ENCODE data around the gene STOX2. TPM values are rescaled to one million over a fixed set of nuclear protein-coding genes. Genes with fewer than 3 reads are reported as not detected.

The STOX2 gene
- total and polyA plus RNA-seq, 3 experiments from 2014 or later, result not detected

GRCh38 chr4:184016759-184017668 lies 111.9 kb downstream of the STOX2 start:
- Mint-ChIP-seq H3K4me1 (no peaks in the 10 kb centered on the region), H3K9me3 (peaks cover 0 to 3% (median 0%) of the 10 kb centered on the region in 5 donors), H3K36me3 (no peaks in the 10 kb centered on the region), H3K27ac (no peak overlapping the region), H3K4me3 (no peak overlapping the region), H3K27me3 (peaks cover 6 to 18% of the 10 kb centered on the region in 2 donors)
- no peak for DNase-seq
- no peaks in the 10 kb centered on the region for H3K9me3 ChIP-seq (ENCODE audit: low read length)
- no peaks in the 10 kb centered on the region for H3K27me3 ChIP-seq (ENCODE audit: insufficient read depth, low read length, poor library complexity, severe bottlenecking)
- no peaks in the 10 kb centered on the region for H3K4me1 ChIP-seq (ENCODE audit: insufficient read depth, low read length)
- POLR2A ChIA-PET, result no interaction called here
- H3K27ac ChIP-seq (ENCODE audit: low read depth, low read length), result no peak overlapping the region
- no peaks in the 10 kb centered on the region for H3K36me3 ChIP-seq (ENCODE audit: insufficient read depth, low read length)
- H3K4me3 ChIP-seq (ENCODE audit: low read length), result no peak overlapping the region
- CTCF ChIA-PET, result interaction anchor here (1.0 kb wide), 1 partner anchor 10 kb away, joined by 3 read pairs; no protein-coding TSS in a partner anchor

- Histone ChIP-seq H3K27me3 (ENCODE audit: insufficient read depth, low read length, poor library complexity, severe bottlenecking) (no peaks in the 10 kb centered on the region), H3K4me1 (ENCODE audit: insufficient read depth, low read length) (no peaks in the 10 kb centered on the region), H3K36me3 (ENCODE audit: insufficient read depth, low read length) (no peaks in the 10 kb centered on the region), H3K27ac (ENCODE audit: low read depth, low read length) (no peak overlapping the region), H3K4me3 (ENCODE audit: low read length) (no peak overlapping the region), H3K9me3 (ENCODE audit: low read length) (no peaks in the 10 kb centered on the region)
- CTCF ChIA-PET, result no interaction called here
- no peak overlapping the region for H3K4me3 Mint-ChIP-seq
- no peaks in the 10 kb centered on the region for H3K36me3 Mint-ChIP-seq
- POLR2A ChIA-PET, result no interaction called here
- no peaks in the 10 kb centered on the region for H3K4me1 Mint-ChIP-seq
- H3K27me3 Mint-ChIP-seq, result peaks cover 9 to 25% of the 10 kb centered on the region in 2 donors
- DNase-seq, result no peak
- no peaks in the 10 kb centered on the region for H3K9me3 Mint-ChIP-seq
- no peak overlapping the region for H3K27ac Mint-ChIP-seq
These were observed 114.0 kb downstream of the STOX2 start for GRCh38 chr4:184019076-184019475.

GRCh38 chr4:184019667-184020623 lies 114.8 kb downstream of the STOX2 start:
- peak overlapping the region in 1 of 8 donors; percentile 61 for H3K27ac Mint-ChIP-seq
- ChIA-PET POLR2A (no interaction called here), CTCF (no interaction called here)
- no peak for DNase-seq
- H3K27me3 ChIP-seq (ENCODE audit: insufficient read depth, low read length, poor library complexity, severe bottlenecking), result no peaks in the 10 kb centered on the region
- H3K4me1 Mint-ChIP-seq, result no peaks in the 10 kb centered on the region
- no peak overlapping the region for H3K27ac ChIP-seq (ENCODE audit: low read depth, low read length)
- H3K36me3 ChIP-seq (ENCODE audit: insufficient read depth, low read length), result no peaks in the 10 kb centered on the region
- no peaks in the 10 kb centered on the region for H3K36me3 Mint-ChIP-seq
- H3K9me3 Mint-ChIP-seq, result no peaks in the 10 kb centered on the region
- H3K4me3 Mint-ChIP-seq, result no peak overlapping the region
- no peaks in the 10 kb centered on the region for H3K4me1 ChIP-seq (ENCODE audit: insufficient read depth, low read length)
- no peak overlapping the region for H3K4me3 ChIP-seq (ENCODE audit: low read length)
- no peaks in the 10 kb centered on the region for H3K9me3 ChIP-seq (ENCODE audit: low read length)
- H3K27me3 Mint-ChIP-seq, result peaks cover 9 to 25% of the 10 kb centered on the region in 2 donors

GRCh38 chr4:184021389-184021788 lies 116.3 kb downstream of the STOX2 start:
- H3K27ac Mint-ChIP-seq, result no peak overlapping the region

GRCh38 chr4:184022679-184023383 lies 117.7 kb downstream of the STOX2 start:
- no peak overlapping the region for H3K27ac ChIP-seq (ENCODE audit: low read depth, low read length)
- H3K4me1 ChIP-seq (ENCODE audit: insufficient read depth, low read length), result no peaks in the 10 kb centered on the region
- no peak for DNase-seq
- Mint-ChIP-seq H3K4me3 (no peak overlapping the region), H3K36me3 (no peaks in the 10 kb centered on the region), H3K4me1 (peaks cover 5 to 7% (median 6%) of the 10 kb centered on the region in 3 donors), H3K27me3 (peaks cover 7 to 19% of the 10 kb centered on the region in 2 donors), H3K9me3 (no peaks in the 10 kb centered on the region), H3K27ac (no peak overlapping the region)
- no peak overlapping the region for H3K4me3 ChIP-seq (ENCODE audit: low read length)
- H3K36me3 ChIP-seq (ENCODE audit: insufficient read depth, low read length), result no peaks in the 10 kb centered on the region
- H3K9me3 ChIP-seq (ENCODE audit: low read length), result no peaks in the 10 kb centered on the region
- no peaks in the 10 kb centered on the region for H3K27me3 ChIP-seq (ENCODE audit: insufficient read depth, low read length, poor library complexity, severe bottlenecking)
- POLR2A ChIA-PET, result no interaction called here
- CTCF ChIA-PET, result no interaction called here

More at GRCh38 chr4:184021389-184021788, 116.3 kb downstream of the STOX2 start:
- Histone ChIP-seq H3K9me3 (ENCODE audit: low read length) (no peaks in the 10 kb centered on the region), H3K27ac (ENCODE audit: low read depth, low read length) (no peak overlapping the region), H3K4me1 (ENCODE audit: insufficient read depth, low read length) (no peaks in the 10 kb centered on the region), H3K36me3 (ENCODE audit: insufficient read depth, low read length) (no peaks in the 10 kb centered on the region), H3K27me3 (ENCODE audit: insufficient read depth, low read length, poor library complexity, severe bottlenecking) (no peaks in the 10 kb centered on the region), H3K4me3 (ENCODE audit: low read length) (no peak overlapping the region)
- Mint-ChIP-seq H3K4me3 (no peak overlapping the region), H3K36me3 (no peaks in the 10 kb centered on the region), H3K27me3 (peaks cover 7 to 22% of the 10 kb centered on the region in 2 donors), H3K9me3 (no peaks in the 10 kb centered on the region), H3K4me1 (no peaks in the 10 kb centered on the region)
- POLR2A ChIA-PET, result no interaction called here
- DNase-seq, result no peak
- CTCF ChIA-PET, result no interaction called here

GRCh38 chr4:184024637-184025036 lies 119.5 kb downstream of the STOX2 start:
- Histone ChIP-seq H3K27ac (ENCODE audit: low read depth, low read length) (no peak overlapping the region), H3K9me3 (ENCODE audit: low read length) (no peaks in the 10 kb centered on the region), H3K36me3 (ENCODE audit: insufficient read depth, low read length) (no peaks in the 10 kb centered on the region), H3K4me3 (ENCODE audit: low read length) (no peak overlapping the region), H3K27me3 (ENCODE audit: insufficient read depth, low read length, poor library complexity, severe bottlenecking) (no peaks in the 10 kb centered on the region), H3K4me1 (ENCODE audit: insufficient read depth, low read length) (peaks cover 12% of the 10 kb centered on the region)
- no peak for DNase-seq
- ChIA-PET POLR2A (no interaction called here), CTCF (no interaction called here)
- Mint-ChIP-seq H3K4me3 (no peak overlapping the region), H3K27me3 (peaks cover 8 to 19% of the 10 kb centered on the region in 2 donors), H3K27ac (no peak overlapping the region), H3K9me3 (no peaks in the 10 kb centered on the region), H3K4me1 (peaks cover 22 to 24% (median 23%) of the 10 kb centered on the region in 3 donors), H3K36me3 (no peaks in the 10 kb centered on the region)

- Mint-ChIP-seq H3K9me3 (no peaks in the 10 kb centered on the region), H3K4me3 (peak overlapping the region; percentile 74 to 90 (median 85)), H3K27ac (peak overlapping the region in 6 of 8 donors; percentile 19 to 82 (median 62)), H3K27me3 (peaks cover 11 to 22% of the 10 kb centered on the region in 2 donors), H3K4me1 (peaks cover 22 to 24% (median 23%) of the 10 kb centered on the region in 3 donors), H3K36me3 (no peaks in the 10 kb centered on the region)
- Histone ChIP-seq H3K4me1 (ENCODE audit: insufficient read depth, low read length) (peaks cover 12% of the 10 kb centered on the region), H3K27ac (ENCODE audit: low read depth, low read length) (no peak overlapping the region), H3K9me3 (ENCODE audit: low read length) (no peaks in the 10 kb centered on the region), H3K36me3 (ENCODE audit: insufficient read depth, low read length) (no peaks in the 10 kb centered on the region), H3K27me3 (ENCODE audit: insufficient read depth, low read length, poor library complexity, severe bottlenecking) (no peaks in the 10 kb centered on the region), H3K4me3 (ENCODE audit: low read length) (peak overlapping the region; percentile 56)
- ChIA-PET CTCF (no interaction called here), POLR2A (no interaction called here)
- DNase-seq, result peak in 2 of 5 donors; percentile 3 to 7
These were observed 123.7 kb downstream of the STOX2 start for GRCh38 chr4:184028561-184029374.

All from CD8-positive, alpha-beta memory T cell (primary cell).